A172 (cell line): ENCODE data around the gene AQP12B. TPM values are rescaled to one million over a fixed set of nuclear protein-coding genes. Genes with fewer than 3 reads are reported as not detected.
"Not testable (repeated sequence)": the region's sequence is repeated elsewhere in the genome, so short reads cannot be mapped to it uniquely, and the experiment has no call there.

ENCODE experiments used
- DNase-seq: peaks from one replicate; pipeline ENCODE4 v3.0.0-alpha.2; 2015; ENCODE audit warnings: low spot score
- total RNA-seq: library from RNA; depleted of rRNA; stranded (reverse); fragments of >200 nt; shearing (Covaris generic); gene quantifications from 2 replicates; pipeline ENCODE4 v1.2.3, GENCODE V29; 2014; rRNA removed

AQP12B gene
- not detected in 2 replicates for total RNA-seq

DNA sequence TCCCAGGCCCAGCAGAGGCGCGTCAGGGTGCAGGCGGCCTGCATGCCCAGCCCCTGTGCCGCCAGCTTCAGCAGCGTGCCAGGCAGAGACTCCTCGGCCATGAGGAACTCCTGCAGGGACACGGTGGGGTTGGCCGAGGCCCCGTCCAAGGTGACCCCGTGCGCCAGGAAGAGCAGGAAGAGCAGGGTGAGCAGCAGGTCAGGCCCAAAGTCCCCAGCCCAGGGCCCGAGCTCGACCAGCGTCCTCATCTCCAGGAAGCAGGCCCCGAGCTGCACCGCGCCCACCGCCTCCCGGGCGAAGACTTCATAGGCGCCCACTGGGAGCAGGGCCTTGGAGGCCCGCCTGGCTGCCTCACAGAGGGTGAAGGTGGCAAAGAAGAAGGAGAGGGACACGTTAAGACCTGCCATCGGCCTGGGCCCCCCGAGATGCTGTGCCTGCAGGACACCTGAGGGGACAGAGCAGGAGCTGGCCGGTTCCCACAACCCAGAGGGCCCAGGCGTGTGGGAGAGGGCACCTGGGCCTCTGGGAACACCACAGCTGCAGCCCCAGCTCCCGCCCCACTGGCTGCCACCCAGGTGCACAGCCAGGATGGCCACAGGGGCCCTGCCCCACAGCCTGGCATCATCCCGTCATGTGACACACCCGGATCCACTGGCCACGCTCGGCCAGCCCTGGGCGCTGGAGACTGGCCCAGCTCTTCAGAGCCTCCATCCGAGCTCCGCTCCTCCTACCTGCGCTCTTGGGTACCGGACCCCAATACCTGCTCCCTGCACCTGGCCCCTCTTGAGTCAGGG lies at the start of gene AQP12B:
AQP12B (minus strand) TSS at position 455 of the 794 bp plus-strand sequence; CDS start at position 407, 48 bp downstream.
- not testable (repeated sequence) for DNase-seq

- DNase-seq: no peak
These were observed 49.5 kb upstream of the AQP12B start for GRCh38 chr2:240732184-240732583.

- DNase-seq: no peak
These were observed 48.5 kb upstream of the AQP12B start for GRCh38 chr2:240731178-240731545.

DNA sequence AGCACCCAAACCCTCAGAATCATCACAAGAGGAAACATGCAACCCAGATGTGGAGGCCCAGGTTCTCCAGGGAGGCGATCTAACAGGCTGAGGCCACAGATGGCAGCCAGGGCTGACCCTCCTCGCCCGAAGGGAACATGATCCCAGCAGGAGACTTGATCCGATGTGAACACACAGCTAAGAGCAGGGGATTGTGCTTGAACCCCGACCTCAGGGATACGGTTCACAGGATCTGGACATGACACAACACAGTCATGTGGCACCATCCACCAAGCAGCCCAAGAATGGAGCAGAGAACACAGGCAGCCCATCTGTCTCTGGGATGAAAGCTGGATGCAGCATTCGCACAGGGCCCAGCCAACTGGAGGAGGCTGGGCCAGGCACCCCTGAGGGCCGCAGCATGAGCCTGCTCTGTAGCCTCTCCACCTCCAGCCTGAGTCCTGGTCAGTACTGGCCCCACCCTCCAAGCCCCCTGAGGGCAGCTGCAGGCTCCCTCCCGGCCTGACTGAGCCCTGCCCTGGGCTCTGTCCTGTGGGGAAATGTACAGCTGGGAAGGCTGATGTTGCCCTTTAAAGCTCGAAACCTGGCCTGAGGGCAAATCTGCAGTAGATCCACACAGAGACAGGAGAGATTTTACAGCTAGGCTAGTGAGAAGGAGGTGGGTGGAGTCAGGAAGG lies 48.0 kb upstream of the AQP12B start:
- DNase-seq: no peak

GRCh38 chr2:240728827-240729226 lies 46.1 kb upstream of the AQP12B start:
- DNase-seq: no peak

- DNase-seq: no peak
These were observed 45.7 kb upstream of the AQP12B start for GRCh38 chr2:240728361-240728760.

DNA sequence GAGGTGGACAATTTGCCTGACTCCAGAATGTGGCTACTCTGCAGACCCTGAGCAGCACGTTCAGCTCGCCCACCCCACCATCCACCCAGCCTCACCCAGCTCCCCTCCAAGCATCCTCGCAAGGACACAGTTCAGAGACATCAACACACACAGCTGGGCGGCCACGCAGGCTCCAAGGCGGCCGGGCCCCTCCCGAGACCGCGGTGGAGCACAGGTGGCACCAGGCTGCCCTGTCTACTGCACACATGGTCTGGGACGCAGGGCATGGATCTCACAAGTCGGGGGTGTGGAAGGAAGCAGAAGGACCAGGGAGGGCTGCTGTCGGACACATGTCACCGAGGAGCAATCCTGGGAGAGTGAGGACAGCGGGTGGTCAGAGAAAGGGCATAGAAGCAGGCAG lies 45.2 kb upstream of the AQP12B start:
- no peak for DNase-seq

- DNase-seq: no peak
These were observed 44.8 kb upstream of the AQP12B start for GRCh38 chr2:240727439-240727838.

DNA sequence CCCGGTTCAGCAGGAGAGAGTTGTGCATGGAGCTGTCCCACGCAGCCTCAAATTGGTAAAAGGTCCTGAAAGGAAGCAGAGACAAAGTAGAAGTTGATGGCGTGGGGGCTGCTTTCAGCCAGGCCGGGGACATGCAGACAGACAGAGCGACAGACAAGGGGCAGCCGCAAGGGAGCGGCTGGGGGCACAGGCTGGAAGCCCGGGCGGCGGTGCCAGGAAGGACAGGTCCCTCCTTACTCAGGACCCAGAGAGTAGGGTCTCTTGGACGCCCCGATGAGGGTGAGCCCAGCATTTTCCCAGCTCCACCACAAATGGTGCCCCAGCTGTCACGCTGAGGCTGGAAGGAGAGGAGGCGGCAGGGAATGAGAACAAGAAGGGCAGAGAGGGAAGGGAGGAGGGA lies 44.2 kb upstream of the AQP12B start:
- DNase-seq: no peak

GRCh38 chr2:240725671-240726070 lies 43.0 kb upstream of the AQP12B start:
- DNase-seq: no peak

- no peak for DNase-seq
These were observed 42.6 kb upstream of the AQP12B start for GRCh38 chr2:240725266-240725665.

- no peak for DNase-seq
These were observed 41.7 kb upstream of the AQP12B start for GRCh38 chr2:240724431-240724830.

GRCh38 chr2:240723851-240724250 lies 41.2 kb upstream of the AQP12B start:
- DNase-seq: no peak

DNA sequence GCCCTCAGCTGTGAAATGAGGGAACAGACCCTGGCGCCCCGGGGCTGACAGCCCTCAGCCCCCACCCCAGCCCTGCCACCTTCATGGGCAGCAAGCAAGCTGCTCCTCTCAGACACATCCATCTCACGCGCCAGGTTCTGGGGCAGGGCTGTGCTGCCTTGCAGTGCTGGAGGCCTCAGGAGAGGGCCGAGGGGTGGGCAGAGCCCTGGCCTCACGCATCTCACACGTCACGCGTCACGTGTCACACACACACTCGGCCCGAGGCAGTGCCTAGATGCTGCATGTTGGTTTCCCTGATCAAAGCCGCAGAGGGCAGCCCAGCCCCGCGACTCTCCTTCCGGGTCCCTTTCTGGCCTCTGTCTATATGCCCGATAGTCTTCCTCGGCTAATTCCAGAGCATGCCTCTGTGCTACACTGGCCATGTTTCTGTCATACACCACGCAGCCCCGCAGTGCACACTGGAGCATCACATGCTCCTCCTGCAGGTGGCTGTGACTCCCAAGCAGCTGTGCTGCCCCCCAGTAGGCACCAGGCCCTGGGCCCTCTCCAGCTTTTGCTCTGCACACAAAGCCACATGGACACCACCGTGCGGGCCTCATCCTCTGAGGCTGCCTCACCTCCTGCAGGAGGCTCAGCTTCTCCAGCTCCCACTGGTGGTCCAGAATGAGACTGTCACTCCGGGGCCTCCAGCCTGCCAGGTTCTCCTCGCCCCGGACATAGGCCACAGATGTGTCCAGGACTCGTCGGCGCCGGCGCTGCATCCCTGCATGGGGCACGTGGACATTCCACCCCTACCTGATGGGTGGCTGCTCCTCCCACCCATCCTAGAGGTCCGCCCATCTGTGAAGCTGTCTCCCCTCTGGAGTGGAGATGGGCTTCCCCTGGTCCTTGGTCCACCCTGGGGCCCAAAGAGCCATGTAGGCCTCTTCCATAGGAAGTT lies 40.4 kb upstream of the AQP12B start:
- no peak for DNase-seq

DNA sequence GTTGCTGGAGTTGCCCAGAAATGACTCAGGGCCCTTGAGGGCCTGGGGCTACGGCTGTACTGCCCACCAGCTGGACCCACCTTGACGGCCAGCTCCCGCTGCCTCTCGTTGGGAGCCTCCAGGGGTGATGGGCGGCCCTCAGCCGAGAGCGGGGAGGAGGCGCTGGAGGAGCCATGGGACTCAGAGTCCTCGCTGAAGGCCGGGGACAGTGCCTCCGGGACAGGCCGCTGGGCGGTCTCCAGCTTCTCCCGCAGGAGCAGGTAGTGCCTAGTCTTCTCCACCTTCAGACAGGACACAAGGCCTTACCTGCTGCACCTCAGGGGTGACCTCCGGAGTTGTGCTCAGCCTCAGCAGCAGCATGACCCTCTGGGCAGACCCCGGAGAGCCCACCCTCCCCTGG lies 39.7 kb upstream of the AQP12B start:
- no peak for DNase-seq

- DNase-seq: no peak
These were observed 39.0 kb upstream of the AQP12B start for GRCh38 chr2:240721596-240722180.

GRCh38 chr2:240720686-240721595 lies 38.3 kb upstream of the AQP12B start:
- no peak for DNase-seq

DNA sequence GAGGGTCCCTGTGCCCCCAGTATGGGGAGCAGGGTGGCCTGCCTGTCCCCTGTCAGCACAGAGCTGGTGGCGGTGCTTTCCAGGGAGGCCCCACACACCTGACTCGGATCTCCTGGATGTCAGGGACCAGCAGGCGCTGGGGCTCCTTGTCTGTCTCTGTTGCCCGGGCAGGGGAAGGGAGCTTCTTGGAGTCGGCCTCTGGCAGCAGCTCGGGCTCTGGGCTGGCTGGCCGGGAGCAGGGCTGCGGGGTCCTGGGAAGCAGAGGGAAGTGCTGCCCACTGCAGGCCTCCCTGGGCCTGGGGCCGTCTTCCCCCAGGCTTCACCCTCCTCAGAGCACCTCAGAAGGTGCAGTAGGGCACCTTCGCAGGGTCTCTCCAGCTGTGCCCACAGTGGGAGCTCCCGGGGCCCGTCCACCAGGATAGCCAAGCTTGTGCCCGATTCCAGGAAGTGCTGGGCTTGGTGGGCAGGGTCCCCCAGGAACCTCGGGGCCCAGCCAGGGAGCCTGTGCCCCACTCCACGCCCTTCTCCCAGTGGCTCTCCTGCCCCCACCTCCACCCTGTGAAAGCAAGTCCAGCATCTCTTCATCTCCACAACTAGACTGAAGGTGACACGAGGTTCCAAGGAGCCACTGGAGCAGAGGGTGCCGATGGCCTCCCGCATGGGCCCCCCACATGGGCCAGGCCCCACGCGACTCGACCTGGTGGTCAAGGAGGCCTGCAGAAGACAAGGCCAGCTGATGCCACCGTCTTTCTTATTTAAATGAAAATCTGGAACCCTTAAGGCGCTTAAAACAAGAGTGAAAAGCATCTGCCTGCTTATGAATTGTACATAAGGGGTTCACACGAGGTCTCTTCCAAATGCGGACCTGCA lies 37.2 kb upstream of the AQP12B start:
- no peak for DNase-seq

GRCh38 chr2:240718896-240719490 lies 36.3 kb upstream of the AQP12B start:
- no peak for DNase-seq
